ENCODE measurements around the gene RSPO4. TPM values are rescaled to one million over a fixed set of nuclear protein-coding genes. Genes with fewer than 3 reads are reported as not detected.

Gene RSPO4
- total and polyA plus RNA-seq, 2 donors (not counting 3 experiments of a cell fraction or from before 2014, with no cell fraction given): not detected

DNA sequence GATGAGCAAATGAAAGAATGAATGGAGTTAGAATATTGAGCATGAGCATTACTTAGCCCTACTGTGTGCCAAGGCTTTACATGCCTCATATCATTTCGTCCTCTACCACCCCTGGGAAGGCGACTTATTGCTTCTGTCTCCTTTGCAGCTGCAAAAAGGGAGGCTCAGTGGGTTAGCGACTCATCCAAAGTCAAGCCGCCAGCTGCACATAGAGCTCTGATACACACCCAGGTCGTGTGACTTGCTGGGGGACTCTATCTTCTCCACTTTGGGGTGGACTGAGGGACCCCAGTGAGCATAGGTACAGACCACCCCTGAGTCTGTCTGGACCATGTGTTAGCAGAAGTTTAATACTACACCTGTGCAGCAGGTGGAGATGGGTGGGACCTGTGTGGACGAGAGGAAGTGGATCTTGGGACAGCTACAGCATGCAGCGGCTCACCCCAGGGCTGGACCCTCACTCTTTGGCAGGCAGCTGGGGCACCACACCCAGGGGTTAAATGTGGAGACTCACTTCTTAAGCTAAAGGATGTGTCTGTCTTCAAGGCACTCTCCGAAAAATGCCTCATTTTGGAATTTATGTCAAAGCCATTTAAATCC lies 49.8 kb downstream of the RSPO4 start:
- no peaks in the 10 kb centered on the region for H3K9me1 ChIP-seq (replicated peaks; ENCODE audit: control insufficient read depth, extremely low read depth, insufficient read depth, low read length)
- TF ChIP-seq CTCF (IDR thresholded peaks at IDR 0.05; ENCODE audit: extremely low read depth in 1 of 2, insufficient read depth in 1 of 2, low read depth in 1 of 2, low read length in 2 of 2) (no peak), POLR2AphosphoS5 (IDR thresholded peaks at IDR 0.05; ENCODE audit: insufficient read depth, low read depth, low read length) (no peak), MYC (IDR thresholded peaks at IDR 0.05; ENCODE audit: low read depth, low read length) (no peak), GATA2 (IDR thresholded peaks at IDR 0.05; ENCODE audit: insufficient read depth, insufficient read length, low read depth, low read length) (no peak), JUN (IDR thresholded peaks at IDR 0.05; ENCODE audit: borderline replicate concordance, insufficient read depth, insufficient read length, low read depth) (no peak), FOS (IDR thresholded peaks at IDR 0.05; ENCODE audit: borderline replicate concordance, insufficient read depth, low read length) (no peak), POLR2A (IDR thresholded peaks at IDR 0.05; ENCODE audit: low read depth, low read length) (no peak)
- no peaks in the 10 kb centered on the region for H3K36me3 ChIP-seq (ENCODE audit: control insufficient read depth in 2 of 2, extremely low read depth in 1 of 2, insufficient read depth in 2 of 2, low read length in 2 of 2)
- H3K4me1 ChIP-seq (ENCODE audit: control insufficient read depth, extremely low read depth, insufficient read depth, low read length): no peaks in the 10 kb centered on the region
- H3K4me2 ChIP-seq (ENCODE audit: insufficient read depth, low read length): no peak overlapping the region
- no peak for DNase-seq (ENCODE audit: low read depth, low spot score)
- POLR2A ChIA-PET: no interaction called here
- BruUV-seq (replicated peaks): no TSS peak
- no peak overlapping the region for H3K27ac ChIP-seq (ENCODE audit: insufficient read depth, low read depth, low read length)
- no peaks in the 10 kb centered on the region for H3K9me3 ChIP-seq (replicated peaks; ENCODE audit: control insufficient read depth, insufficient read depth, low read length)
- H3K4me3 ChIP-seq (replicated peaks in 1 of 3; ENCODE audit: insufficient read depth in 1 of 3, low read depth in 1 of 3, low read length in 3 of 3): no peak overlapping the region
- dilution Hi-C loops (cut with MboI; ENCODE audit: extremely low pct_ligation_motif_present, low sequenced_read_pairs): no loop called here
- no peaks in the 10 kb centered on the region for H4K20me1 ChIP-seq (replicated peaks; ENCODE audit: control insufficient read depth, extremely low read depth, insufficient read depth, low read length)
- no peak for FAIRE-seq
- H3K9ac ChIP-seq (replicated peaks; ENCODE audit: extremely low read depth, insufficient read depth, low read length): no peak overlapping the region
- no peak overlapping the region for H2AFZ ChIP-seq (ENCODE audit: low read depth, low read length)
- CTCF ChIA-PET: interaction anchor here (0.7 to 2.0 kb wide), 2 partner anchors 134 to 136 kb away, joined by 5 to 9 read pairs; no protein-coding TSS in a partner anchor
- peaks cover 0 to 5% of the 10 kb centered on the region in 2 experiments for H3K27me3 ChIP-seq (ENCODE audit: control insufficient read depth in 2 of 2, insufficient read depth in 2 of 2, low read length in 2 of 2)
- intact Hi-C loops (cut with micrococcal nuclease): loop anchor here (10.0 kb wide), 2 partner anchors 233 to 263 kb away; partner anchors contain the start of gene TMEM74B
- H3K79me2 ChIP-seq (ENCODE audit: control insufficient read depth, insufficient read depth, low read length): no peaks in the 10 kb centered on the region
